ENCODE results near the gene DCP2.

The DCP2 gene

GRCh38 chr5:113059232-113060040 is 82.8 kb downstream of the DCP2 start:
- no peaks in the 10 kb centered on the region for H3K27me3 ChIP-seq (ENCODE audit: control insufficient read depth, insufficient read depth, low read length)
- no peak overlapping the region for H3K9ac ChIP-seq (ENCODE audit: low read depth, low read length)
- H3K27ac ChIP-seq (ENCODE audit: low read depth, low read length) = peak overlapping the region; percentile 31
- no peaks in the 10 kb centered on the region for H3K4me1 ChIP-seq (ENCODE audit: control insufficient read depth, insufficient read depth, low read length)
- no peak overlapping the region for H3K4me3 ChIP-seq (ENCODE audit: low read depth, low read length)
- H3K36me3 ChIP-seq (ENCODE audit: control insufficient read depth, insufficient read depth, low read length) = peaks cover 26% of the 10 kb centered on the region
- no peaks in the 10 kb centered on the region for H3K9me3 ChIP-seq (ENCODE audit: control insufficient read depth, insufficient read depth, low read length)

GRCh38 chr5:113060408-113061025 is 83.9 kb downstream of the DCP2 start:
- Histone ChIP-seq H3K9ac (ENCODE audit: low read depth, low read length) (no peak overlapping the region), H3K9me3 (ENCODE audit: control insufficient read depth, insufficient read depth, low read length) (no peaks in the 10 kb centered on the region), H3K4me3 (ENCODE audit: low read depth, low read length) (no peak overlapping the region), H3K27me3 (ENCODE audit: control insufficient read depth, insufficient read depth, low read length) (no peaks in the 10 kb centered on the region), H3K27ac (ENCODE audit: low read depth, low read length) (no peak overlapping the region), H3K36me3 (ENCODE audit: control insufficient read depth, insufficient read depth, low read length) (peaks cover 26% of the 10 kb centered on the region), H3K4me1 (ENCODE audit: control insufficient read depth, insufficient read depth, low read length) (no peaks in the 10 kb centered on the region)

GRCh38 chr5:113061846-113062780 is 85.5 kb downstream of the DCP2 start:
- Histone ChIP-seq H3K9ac (ENCODE audit: low read depth, low read length) (no peak overlapping the region), H3K27ac (ENCODE audit: low read depth, low read length) (no peak overlapping the region), H3K4me1 (ENCODE audit: control insufficient read depth, insufficient read depth, low read length) (no peaks in the 10 kb centered on the region), H3K9me3 (ENCODE audit: control insufficient read depth, insufficient read depth, low read length) (no peaks in the 10 kb centered on the region), H3K36me3 (ENCODE audit: control insufficient read depth, insufficient read depth, low read length) (peaks cover 32% of the 10 kb centered on the region), H3K27me3 (ENCODE audit: control insufficient read depth, insufficient read depth, low read length) (no peaks in the 10 kb centered on the region), H3K4me3 (ENCODE audit: low read depth, low read length) (no peak overlapping the region)

GRCh38 chr5:113062869-113063508 is 86.4 kb downstream of the DCP2 start:
- Histone ChIP-seq H3K36me3 (ENCODE audit: control insufficient read depth, insufficient read depth, low read length) (peaks cover 32% of the 10 kb centered on the region), H3K4me3 (ENCODE audit: low read depth, low read length) (no peak overlapping the region), H3K27me3 (ENCODE audit: control insufficient read depth, insufficient read depth, low read length) (no peaks in the 10 kb centered on the region), H3K9me3 (ENCODE audit: control insufficient read depth, insufficient read depth, low read length) (no peaks in the 10 kb centered on the region), H3K4me1 (ENCODE audit: control insufficient read depth, insufficient read depth, low read length) (no peaks in the 10 kb centered on the region), H3K9ac (ENCODE audit: low read depth, low read length) (no peak overlapping the region), H3K27ac (ENCODE audit: low read depth, low read length) (no peak overlapping the region)

GRCh38 chr5:113063927-113064326 is 87.3 kb downstream of the DCP2 start:
- no peaks in the 10 kb centered on the region for H3K4me1 ChIP-seq (ENCODE audit: control insufficient read depth, insufficient read depth, low read length)
- no peak overlapping the region for H3K9ac ChIP-seq (ENCODE audit: low read depth, low read length)
- H3K4me3 ChIP-seq (ENCODE audit: low read depth, low read length) = no peak overlapping the region
- H3K27me3 ChIP-seq (ENCODE audit: control insufficient read depth, insufficient read depth, low read length) = no peaks in the 10 kb centered on the region
- no peaks in the 10 kb centered on the region for H3K9me3 ChIP-seq (ENCODE audit: control insufficient read depth, insufficient read depth, low read length)
- H3K36me3 ChIP-seq (ENCODE audit: control insufficient read depth, insufficient read depth, low read length) = peaks cover 32% of the 10 kb centered on the region
- no peak overlapping the region for H3K27ac ChIP-seq (ENCODE audit: low read depth, low read length)

- H3K27me3 ChIP-seq (ENCODE audit: control insufficient read depth, insufficient read depth, low read length) = no peaks in the 10 kb centered on the region
- H3K4me1 ChIP-seq (ENCODE audit: control insufficient read depth, insufficient read depth, low read length) = peaks cover 6% of the 10 kb centered on the region
- H3K9ac ChIP-seq (ENCODE audit: low read depth, low read length) = no peak overlapping the region
- H3K9me3 ChIP-seq (ENCODE audit: control insufficient read depth, insufficient read depth, low read length) = no peaks in the 10 kb centered on the region
- no peak overlapping the region for H3K27ac ChIP-seq (ENCODE audit: low read depth, low read length)
- H3K36me3 ChIP-seq (ENCODE audit: control insufficient read depth, insufficient read depth, low read length) = peaks cover 28% of the 10 kb centered on the region
- H3K4me3 ChIP-seq (ENCODE audit: low read depth, low read length) = no peak overlapping the region
Observed at GRCh38 chr5:113064806-113065205, 88.2 kb downstream of the DCP2 start.

- H3K27ac ChIP-seq (ENCODE audit: low read depth, low read length) = no peak overlapping the region
- peaks cover 15% of the 10 kb centered on the region for H3K4me1 ChIP-seq (ENCODE audit: control insufficient read depth, insufficient read depth, low read length)
- H3K4me3 ChIP-seq (ENCODE audit: low read depth, low read length) = no peak overlapping the region
- no peaks in the 10 kb centered on the region for H3K9me3 ChIP-seq (ENCODE audit: control insufficient read depth, insufficient read depth, low read length)
- no peaks in the 10 kb centered on the region for H3K27me3 ChIP-seq (ENCODE audit: control insufficient read depth, insufficient read depth, low read length)
- H3K36me3 ChIP-seq (ENCODE audit: control insufficient read depth, insufficient read depth, low read length) = peaks cover 27% of the 10 kb centered on the region
- no peak overlapping the region for H3K9ac ChIP-seq (ENCODE audit: low read depth, low read length)
Observed at GRCh38 chr5:113065626-113066025, 89.0 kb downstream of the DCP2 start.

GRCh38 chr5:113067635-113068344 is 91.2 kb downstream of the DCP2 start:
- H3K4me3 ChIP-seq (ENCODE audit: low read depth, low read length) = no peak overlapping the region
- no peak overlapping the region for H3K9ac ChIP-seq (ENCODE audit: low read depth, low read length)
- peaks cover 17% of the 10 kb centered on the region for H3K36me3 ChIP-seq (ENCODE audit: control insufficient read depth, insufficient read depth, low read length)
- no peaks in the 10 kb centered on the region for H3K27me3 ChIP-seq (ENCODE audit: control insufficient read depth, insufficient read depth, low read length)
- H3K27ac ChIP-seq (ENCODE audit: low read depth, low read length) = no peak overlapping the region
- no peaks in the 10 kb centered on the region for H3K9me3 ChIP-seq (ENCODE audit: control insufficient read depth, insufficient read depth, low read length)
- peaks cover 24% of the 10 kb centered on the region for H3K4me1 ChIP-seq (ENCODE audit: control insufficient read depth, insufficient read depth, low read length)

GRCh38 chr5:113068559-113068958 is 92.0 kb downstream of the DCP2 start:
- H3K27ac ChIP-seq (ENCODE audit: low read depth, low read length) = no peak overlapping the region
- H3K9ac ChIP-seq (ENCODE audit: low read depth, low read length) = no peak overlapping the region
- H3K4me3 ChIP-seq (ENCODE audit: low read depth, low read length) = no peak overlapping the region
- H3K4me1 ChIP-seq (ENCODE audit: control insufficient read depth, insufficient read depth, low read length) = peaks cover 24% of the 10 kb centered on the region
- no peaks in the 10 kb centered on the region for H3K9me3 ChIP-seq (ENCODE audit: control insufficient read depth, insufficient read depth, low read length)
- H3K27me3 ChIP-seq (ENCODE audit: control insufficient read depth, insufficient read depth, low read length) = no peaks in the 10 kb centered on the region
- H3K36me3 ChIP-seq (ENCODE audit: control insufficient read depth, insufficient read depth, low read length) = peaks cover 10% of the 10 kb centered on the region; the same call in 1 of the 2 replicates
